Subcutaneous adipose tissue (tissue), 4 donors: ENCODE data around the gene GSTO2. TPM values are rescaled to one million over a fixed set of nuclear protein-coding genes. Genes with fewer than 3 reads are reported as not detected.

Experiments used
- total RNA-seq, 4 donors: library from RNA; depleted of rRNA; stranded (reverse); fragments of >200 nt; gene quantifications; one replicate each; pipeline ENCODE4 v1.1.0, GENCODE V29; 2016
- TF ChIP-seq, protein P1 (sequence below): fragments of 450-650 bp; IDR thresholded peaks from one replicate; pipeline ENCODE4 v1.5.1; 2016; ENCODE audit warnings: low read depth, mild to moderate bottlenecking, control low read depth, antibody characterized with exemption, moderate library complexity

GSTO2 gene
- total RNA-seq, 4 donors from 2014 or later = 0.82 to 1.1 TPM; not detected in 2

DNA sequence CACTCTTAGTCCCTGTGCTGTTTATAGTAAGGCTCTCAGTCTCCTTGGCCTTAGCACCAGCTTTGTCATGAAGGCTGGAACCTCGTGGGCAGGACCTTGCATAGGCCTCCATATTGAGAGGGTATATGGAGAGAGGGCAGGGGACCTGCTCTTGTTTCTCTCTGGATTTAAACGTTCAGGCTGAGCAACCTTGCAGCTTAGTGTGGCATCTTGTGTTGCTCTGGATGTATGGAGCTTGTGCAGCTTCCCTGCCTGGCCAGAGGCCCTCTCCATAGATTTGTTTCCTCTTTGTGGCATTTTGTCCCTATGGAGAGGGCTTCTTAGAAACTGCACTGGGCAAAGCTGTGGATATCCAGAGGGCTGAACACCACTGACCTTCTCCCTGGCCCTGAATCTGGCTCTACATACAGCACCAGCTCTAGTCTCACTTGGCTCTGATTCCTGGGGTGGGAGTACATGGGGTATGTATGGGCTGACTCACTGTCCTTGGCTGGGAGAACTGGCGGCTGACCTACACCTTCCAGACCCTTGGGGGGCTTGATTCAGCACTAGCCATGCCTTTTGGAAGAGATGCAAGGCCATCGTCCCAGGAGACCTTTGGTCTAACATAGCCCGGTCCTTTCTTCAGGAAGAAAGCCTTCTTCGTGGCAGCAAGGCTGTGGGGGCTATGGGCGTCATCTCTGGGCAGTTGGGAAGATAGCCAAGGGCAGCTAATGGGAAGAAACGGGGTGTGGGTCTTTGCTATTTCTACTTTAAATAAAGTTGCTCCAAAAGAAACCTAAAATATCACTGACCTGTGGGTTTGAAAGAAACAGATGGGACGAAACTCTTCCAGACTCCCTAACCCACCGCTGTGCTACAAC, 38.8 kb downstream of the GSTO2 start:
- TF ChIP-seq, protein P1, sequence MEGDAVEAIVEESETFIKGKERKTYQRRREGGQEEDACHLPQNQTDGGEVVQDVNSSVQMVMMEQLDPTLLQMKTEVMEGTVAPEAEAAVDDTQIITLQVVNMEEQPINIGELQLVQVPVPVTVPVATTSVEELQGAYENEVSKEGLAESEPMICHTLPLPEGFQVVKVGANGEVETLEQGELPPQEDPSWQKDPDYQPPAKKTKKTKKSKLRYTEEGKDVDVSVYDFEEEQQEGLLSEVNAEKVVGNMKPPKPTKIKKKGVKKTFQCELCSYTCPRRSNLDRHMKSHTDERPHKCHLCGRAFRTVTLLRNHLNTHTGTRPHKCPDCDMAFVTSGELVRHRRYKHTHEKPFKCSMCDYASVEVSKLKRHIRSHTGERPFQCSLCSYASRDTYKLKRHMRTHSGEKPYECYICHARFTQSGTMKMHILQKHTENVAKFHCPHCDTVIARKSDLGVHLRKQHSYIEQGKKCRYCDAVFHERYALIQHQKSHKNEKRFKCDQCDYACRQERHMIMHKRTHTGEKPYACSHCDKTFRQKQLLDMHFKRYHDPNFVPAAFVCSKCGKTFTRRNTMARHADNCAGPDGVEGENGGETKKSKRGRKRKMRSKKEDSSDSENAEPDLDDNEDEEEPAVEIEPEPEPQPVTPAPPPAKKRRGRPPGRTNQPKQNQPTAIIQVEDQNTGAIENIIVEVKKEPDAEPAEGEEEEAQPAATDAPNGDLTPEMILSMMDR = no peak

- TF ChIP-seq, protein P1 = no peak
Measured at GRCh38 chr10:104308439-104308903, 39.5 kb downstream of the GSTO2 start.

DNA sequence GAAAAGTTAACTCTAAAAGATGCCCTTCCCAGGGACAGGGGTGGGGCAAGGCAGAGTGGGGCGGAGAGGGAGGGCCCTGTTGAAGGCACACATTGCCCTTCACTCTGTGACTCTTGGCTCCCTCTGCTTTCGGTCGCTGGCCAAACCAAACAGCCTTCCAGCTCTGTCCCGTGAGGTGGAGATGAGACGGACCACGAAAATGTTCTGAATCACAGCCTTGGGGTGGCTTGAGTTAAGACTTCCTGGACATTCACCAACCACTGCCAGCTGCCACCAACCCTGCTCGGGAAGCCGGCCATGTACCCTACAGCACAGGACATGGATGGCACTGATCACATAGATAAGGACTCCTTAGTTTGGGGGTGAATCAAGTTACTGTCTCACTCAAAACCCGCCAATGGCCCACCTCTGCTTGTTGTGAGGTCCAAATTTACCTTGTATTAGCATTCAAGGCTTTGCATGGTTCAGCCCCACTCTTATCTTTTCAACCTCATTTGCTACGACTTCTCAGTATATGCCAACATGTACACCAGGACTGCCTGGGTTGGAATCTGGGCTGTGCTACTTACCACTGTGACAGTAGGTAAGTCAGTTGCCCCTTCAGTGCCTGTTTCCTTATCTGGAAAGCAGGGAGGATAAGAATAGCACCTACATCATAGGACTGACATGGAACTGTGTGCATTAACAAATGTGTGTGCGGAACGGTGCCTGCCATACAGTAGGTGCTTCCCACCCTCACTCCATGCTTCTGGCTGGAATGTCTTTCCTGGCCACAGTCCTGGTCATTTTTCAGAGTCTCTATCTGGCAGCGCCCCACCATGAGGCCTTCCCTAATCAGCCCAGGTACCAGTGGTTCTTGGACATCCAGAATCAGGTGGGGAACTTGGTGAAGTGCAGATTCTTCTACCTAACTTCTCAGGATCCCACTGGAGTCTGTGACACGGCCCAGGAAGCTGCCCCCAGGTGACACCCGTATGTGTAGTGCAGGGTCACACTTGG, 41.3 kb downstream of the GSTO2 start:
- TF ChIP-seq, protein P1 = no peak

DNA sequence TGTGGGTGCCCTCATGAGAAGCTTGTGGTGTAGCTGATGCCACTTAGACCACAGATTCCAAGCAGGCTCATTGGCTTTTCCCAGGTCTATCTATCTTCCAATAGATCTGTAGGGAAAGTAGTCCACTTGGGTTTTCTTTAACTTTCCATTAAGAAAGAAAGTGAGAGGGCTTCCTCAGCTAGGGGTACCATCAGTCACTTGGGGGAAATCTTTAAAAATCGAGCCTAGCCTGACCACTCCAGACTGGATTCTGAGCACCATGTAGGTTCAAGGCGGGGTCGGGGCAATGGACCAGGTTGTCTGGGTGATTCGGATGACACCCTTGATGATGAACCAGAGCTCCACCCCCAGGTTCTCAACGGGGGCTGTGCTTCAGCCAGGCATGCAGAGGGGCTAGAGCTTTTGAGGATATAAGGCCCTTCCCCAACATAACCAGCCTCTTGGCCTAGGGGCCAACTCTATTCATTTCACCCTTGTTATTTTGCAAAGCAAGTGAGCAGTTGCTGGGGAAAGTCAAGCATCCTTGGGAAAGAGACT, 42.3 kb downstream of the GSTO2 start:
- TF ChIP-seq, protein P1 = no peak

- TF ChIP-seq, protein P1 = no peak
Measured at GRCh38 chr10:104314591-104315485, 45.9 kb downstream of the GSTO2 start.

DNA sequence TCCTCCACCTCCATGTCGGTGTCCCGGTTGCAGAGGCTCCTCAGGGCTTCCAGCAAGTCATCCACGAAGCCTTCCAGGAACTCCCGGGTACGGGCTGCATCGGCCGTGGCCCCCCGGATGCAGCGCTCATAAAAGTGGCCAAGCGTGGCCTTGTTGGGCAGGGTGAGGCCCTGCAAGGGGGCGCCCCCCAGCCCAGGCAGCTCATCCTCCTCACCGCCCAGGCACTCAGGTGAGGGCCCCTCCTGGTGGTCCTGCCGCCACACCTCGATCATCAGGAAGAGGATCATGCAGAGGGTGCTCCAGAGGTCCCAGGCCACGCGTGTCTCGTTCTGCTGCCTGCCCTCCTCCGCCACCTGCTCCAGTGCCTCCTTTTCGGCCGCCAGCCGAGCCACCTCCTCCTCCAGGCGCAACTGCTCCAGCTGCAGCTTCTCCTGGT, 46.5 kb downstream of the GSTO2 start:
- TF ChIP-seq, protein P1 = no peak
